Keratinocyte (primary cell): ENCODE data around the gene EIF4G1.

Experiments
- EZH2 ChIP-seq: IDR thresholded peaks from one replicate; pipeline ENCODE4 v1.6.1; 2012; ENCODE audit warnings: inconsistent platforms, mild to moderate bottlenecking, low read length, moderate library complexity
- TF ChIP-seq, protein P1 (sequence below), 3 experiments: IDR thresholded peaks in 1 of 3; conservative IDR thresholded peaks in 1 of 3; optimal IDR thresholded peaks in 1 of 3; 2 replicates in 2 of 3; 3 replicates in 1 of 3; pipeline versions ENCODE3 to v1.5.1; 2011; ENCODE audit warnings: low read length in 3 of 3, mild to moderate bottlenecking in 3 of 3, moderate library complexity in 2 of 3, control low read depth in 1 of 3, inconsistent platforms in 1 of 3; ENCODE audit not compliant: insufficient read depth in 2 of 3; ENCODE audit errors: extremely low read depth in 1 of 3

DNA sequence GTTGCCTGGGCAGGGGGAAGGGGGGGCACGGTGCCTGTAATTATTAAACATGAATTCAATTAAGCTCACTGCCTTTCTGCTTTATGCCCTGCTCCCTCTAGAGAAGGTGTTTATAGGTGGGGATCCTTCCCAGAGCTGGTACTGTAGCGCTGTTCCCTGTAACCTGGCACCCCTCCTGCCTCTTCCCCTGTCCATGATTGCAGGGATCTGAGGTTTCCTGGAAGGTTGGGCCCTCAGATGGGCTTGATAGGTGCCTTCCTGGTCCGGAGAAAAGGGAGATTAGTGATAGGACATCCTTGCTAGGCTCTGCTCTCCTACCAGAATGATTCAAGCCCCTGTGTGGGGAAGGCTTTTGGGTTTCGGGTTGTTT lies 20.9 kb downstream of the EIF4G1 start:
- TF ChIP-seq, protein P1, sequence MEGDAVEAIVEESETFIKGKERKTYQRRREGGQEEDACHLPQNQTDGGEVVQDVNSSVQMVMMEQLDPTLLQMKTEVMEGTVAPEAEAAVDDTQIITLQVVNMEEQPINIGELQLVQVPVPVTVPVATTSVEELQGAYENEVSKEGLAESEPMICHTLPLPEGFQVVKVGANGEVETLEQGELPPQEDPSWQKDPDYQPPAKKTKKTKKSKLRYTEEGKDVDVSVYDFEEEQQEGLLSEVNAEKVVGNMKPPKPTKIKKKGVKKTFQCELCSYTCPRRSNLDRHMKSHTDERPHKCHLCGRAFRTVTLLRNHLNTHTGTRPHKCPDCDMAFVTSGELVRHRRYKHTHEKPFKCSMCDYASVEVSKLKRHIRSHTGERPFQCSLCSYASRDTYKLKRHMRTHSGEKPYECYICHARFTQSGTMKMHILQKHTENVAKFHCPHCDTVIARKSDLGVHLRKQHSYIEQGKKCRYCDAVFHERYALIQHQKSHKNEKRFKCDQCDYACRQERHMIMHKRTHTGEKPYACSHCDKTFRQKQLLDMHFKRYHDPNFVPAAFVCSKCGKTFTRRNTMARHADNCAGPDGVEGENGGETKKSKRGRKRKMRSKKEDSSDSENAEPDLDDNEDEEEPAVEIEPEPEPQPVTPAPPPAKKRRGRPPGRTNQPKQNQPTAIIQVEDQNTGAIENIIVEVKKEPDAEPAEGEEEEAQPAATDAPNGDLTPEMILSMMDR (optimal IDR thresholded peaks at IDR 0.05 in 1 of 3, IDR thresholded peaks at IDR 0.05 in 1 of 3, conservative IDR thresholded peaks at IDR 0.05 in 1 of 3; ENCODE audit: extremely low read depth in 1 of 3, insufficient read depth in 2 of 3, low read length in 3 of 3): no peak
- no peak for TF ChIP-seq EZH2
